SKM-1 (cell line): Measurements from ENCODE around the gene STK32C.
"Not testable (repeated sequence)": the region's sequence is repeated elsewhere in the genome, so short reads cannot be mapped to it uniquely, and the experiment has no call there.

Source experiments
- DNase-seq: peaks from one replicate; lab custom pipeline; 2025; ENCODE audit not compliant: unreplicated experiment; lab: John Stamatoyannopoulos, UW

The STK32C gene

GRCh38 chr10:132302421-132303310, 5.1 kb downstream of the STK32C start:
- DNase-seq = no peak

- no peak for DNase-seq
Measured at GRCh38 chr10:132301371-132302330, 6.1 kb downstream of the STK32C start.

- no peak for DNase-seq
Measured at GRCh38 chr10:132300582-132300981, 7.2 kb downstream of the STK32C start.

GRCh38 chr10:132299371-132300336, 8.1 kb downstream of the STK32C start:
- no peak for DNase-seq

GRCh38 chr10:132298038-132298881, 9.5 kb downstream of the STK32C start:
- no peak for DNase-seq

GRCh38 chr10:132297526-132297925, 10.2 kb downstream of the STK32C start:
- no peak for DNase-seq

GRCh38 chr10:132296666-132297443, 10.9 kb downstream of the STK32C start:
- no peak for DNase-seq

- DNase-seq = not testable (repeated sequence)
Measured at GRCh38 chr10:132295481-132295880, 12.3 kb downstream of the STK32C start.

- no peak for DNase-seq
Measured at GRCh38 chr10:132294561-132295318, 13.0 kb downstream of the STK32C start.

GRCh38 chr10:132293813-132294520, 13.8 kb downstream of the STK32C start:
- no peak for DNase-seq

- no peak for DNase-seq
Measured at GRCh38 chr10:132293201-132293812, 14.4 kb downstream of the STK32C start.

GRCh38 chr10:132292287-132293200, 15.2 kb downstream of the STK32C start:
- no peak for DNase-seq

GRCh38 chr10:132291826-132292225, 15.9 kb downstream of the STK32C start:
- DNase-seq = no peak

- no peak for DNase-seq
Measured at GRCh38 chr10:132290631-132291030, 17.1 kb downstream of the STK32C start.

- no peak for DNase-seq
Measured at GRCh38 chr10:132289439-132289838, 18.3 kb downstream of the STK32C start.
